ENCODE data around the gene FASTK.

GRCh38 chr7:151094675-151095074, 14.1 kb upstream of the FASTK start:
- no peak for TF ChIP-seq CTCF (IDR thresholded peaks at IDR 0.05; ENCODE audit: insufficient read depth, low read depth, low read length)
- no peak for TF ChIP-seq EZH2 (IDR thresholded peaks at IDR 0.05; ENCODE audit: insufficient read depth, low read length)

Data from astrocyte (in vitro differentiated cells and primary cell).